Measurements from ENCODE around the gene IFT43. TPM values are rescaled to one million over a fixed set of nuclear protein-coding genes. Genes with fewer than 3 reads are reported as not detected.

Gene IFT43
- total RNA-seq, 1 experiment from 2014 or later = 34.9 TPM

GRCh38 chr14:76100236-76100635 is 114.7 kb downstream of the IFT43 start:
- peaks cover 27% of the 10 kb centered on the region for H3K27me3 Mint-ChIP-seq (ENCODE audit: insufficient read depth, unreplicated experiment)
- no peaks in the 10 kb centered on the region for H3K36me3 Mint-ChIP-seq (ENCODE audit: insufficient read depth, unreplicated experiment)
- H3K27ac Mint-ChIP-seq (ENCODE audit: low read depth, unreplicated experiment) = no peak overlapping the region
- intact Hi-C loops (cut with micrococcal nuclease) = no loop called here
- TF ChIP-seq CTCF (IDR thresholded peaks at IDR 0.05; ENCODE audit: unreplicated experiment) = no peak
- ChIA-PET POLR2A (interaction anchor here (0.6 kb wide), 1 partner anchor 1085 kb away, joined by 3 read pairs; no protein-coding TSS in a partner anchor), CTCF (no interaction called here)
- H3K4me3 Mint-ChIP-seq (ENCODE audit: unreplicated experiment) = no peak overlapping the region
- H3K9me3 Mint-ChIP-seq (ENCODE audit: unreplicated experiment) = no peaks in the 10 kb centered on the region
- no peaks in the 10 kb centered on the region for H3K4me1 Mint-ChIP-seq (ENCODE audit: insufficient read depth, unreplicated experiment)
- DNase-seq (ENCODE audit: unreplicated experiment) = no peak
- BruUV-seq (replicated peaks) = no TSS peak

DNA sequence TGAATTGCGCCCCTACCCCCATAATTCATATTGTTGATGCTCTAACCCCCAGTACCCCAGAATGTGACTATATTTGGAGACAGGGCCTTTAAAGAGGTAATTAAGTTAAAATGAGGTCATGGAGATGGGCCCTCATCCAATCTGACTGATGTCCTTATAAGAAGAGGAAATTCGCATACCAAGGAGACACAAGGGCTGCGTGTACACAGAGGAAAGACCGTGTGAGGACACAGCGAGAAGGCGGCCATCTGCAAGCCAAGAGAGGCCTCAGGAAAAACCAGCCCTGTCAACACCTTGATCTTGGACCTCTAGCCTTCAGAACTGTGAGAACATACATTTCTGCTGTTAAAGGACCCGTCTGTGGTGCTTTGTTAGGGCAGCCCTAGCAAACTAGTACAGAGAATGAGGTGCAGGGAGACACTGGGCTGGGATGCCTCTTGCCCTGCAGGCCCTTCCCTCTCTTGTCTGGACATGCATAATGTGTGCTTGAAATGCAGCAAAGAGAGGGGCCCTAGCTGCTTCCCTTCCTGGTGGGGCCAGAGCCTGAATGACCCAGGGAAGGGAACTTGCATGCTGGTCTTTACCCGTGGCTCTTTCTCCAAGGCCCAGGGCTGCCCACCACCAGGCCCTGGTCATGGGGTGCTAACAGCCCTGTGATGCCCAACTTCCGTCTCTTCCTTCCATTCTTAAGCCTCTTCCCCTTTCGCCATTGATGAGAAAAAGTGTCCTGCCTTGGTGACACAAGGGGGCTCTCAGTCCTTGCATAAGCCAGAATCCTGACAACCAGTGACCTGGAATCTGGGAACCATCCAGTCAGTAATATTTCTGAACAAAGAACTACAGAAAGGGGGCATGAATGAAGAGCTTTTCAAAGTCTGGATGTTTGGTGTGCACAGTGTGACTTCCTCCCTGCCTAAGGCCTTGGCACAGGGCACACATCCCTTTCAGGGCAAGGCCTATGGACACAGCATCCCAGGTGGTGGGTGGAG is 116.1 kb downstream of the IFT43 start:
- no peak for DNase-seq (ENCODE audit: unreplicated experiment)
- intact Hi-C loops (cut with micrococcal nuclease) = no loop called here
- Mint-ChIP-seq H3K4me1 (ENCODE audit: insufficient read depth, unreplicated experiment) (no peaks in the 10 kb centered on the region), H3K9me3 (ENCODE audit: unreplicated experiment) (no peaks in the 10 kb centered on the region), H3K27ac (ENCODE audit: low read depth, unreplicated experiment) (no peak overlapping the region), H3K4me3 (ENCODE audit: unreplicated experiment) (no peak overlapping the region), H3K27me3 (ENCODE audit: insufficient read depth, unreplicated experiment) (peaks cover 36% of the 10 kb centered on the region), H3K36me3 (ENCODE audit: insufficient read depth, unreplicated experiment) (no peaks in the 10 kb centered on the region)
- ChIA-PET POLR2A (no interaction called here), CTCF (interaction anchor here (1.2 kb wide), 1 partner anchor 286 kb away, joined by 3 read pairs; no protein-coding TSS in a partner anchor)
- BruUV-seq (replicated peaks) = no TSS peak
- TF ChIP-seq CTCF (IDR thresholded peaks at IDR 0.05; ENCODE audit: unreplicated experiment) = no peak

- ChIA-PET CTCF (interaction anchor here (0.6 kb wide), 1 partner anchor 50 kb away, joined by 3 read pairs; no protein-coding TSS in a partner anchor), POLR2A (no interaction called here)
- Mint-ChIP-seq H3K36me3 (ENCODE audit: insufficient read depth, unreplicated experiment) (no peaks in the 10 kb centered on the region), H3K27ac (ENCODE audit: low read depth, unreplicated experiment) (no peak overlapping the region), H3K27me3 (ENCODE audit: insufficient read depth, unreplicated experiment) (peaks cover 23% of the 10 kb centered on the region), H3K9me3 (ENCODE audit: unreplicated experiment) (peaks cover 8% of the 10 kb centered on the region), H3K4me3 (ENCODE audit: unreplicated experiment) (no peak overlapping the region), H3K4me1 (ENCODE audit: insufficient read depth, unreplicated experiment) (peaks cover 13% of the 10 kb centered on the region)
- no TSS peak for BruUV-seq (replicated peaks)
- intact Hi-C loops (cut with micrococcal nuclease) = no loop called here
- no peak for DNase-seq (ENCODE audit: unreplicated experiment)
- no peak for TF ChIP-seq CTCF (IDR thresholded peaks at IDR 0.05; ENCODE audit: unreplicated experiment)
These were observed 119.3 kb downstream of the IFT43 start for GRCh38 chr14:76104802-76105355.

GRCh38 chr14:76106188-76106587 is 120.6 kb downstream of the IFT43 start:
- POLR2A ChIA-PET = no interaction called here
- intact Hi-C loops (cut with micrococcal nuclease) = no loop called here
- BruUV-seq (replicated peaks) = no TSS peak
- Mint-ChIP-seq H3K4me3 (ENCODE audit: unreplicated experiment) (no peak overlapping the region), H3K27me3 (ENCODE audit: insufficient read depth, unreplicated experiment) (peaks cover 18% of the 10 kb centered on the region), H3K9me3 (ENCODE audit: unreplicated experiment) (peaks cover 8% of the 10 kb centered on the region), H3K4me1 (ENCODE audit: insufficient read depth, unreplicated experiment) (peaks cover 13% of the 10 kb centered on the region), H3K27ac (ENCODE audit: low read depth, unreplicated experiment) (no peak overlapping the region), H3K36me3 (ENCODE audit: insufficient read depth, unreplicated experiment) (no peaks in the 10 kb centered on the region)
- CTCF ChIA-PET = no interaction called here
- no peak for TF ChIP-seq CTCF (IDR thresholded peaks at IDR 0.05; ENCODE audit: unreplicated experiment)
- no peak for DNase-seq (ENCODE audit: unreplicated experiment)
